Retinal pigment epithelial cell (primary cell): ENCODE results near the gene SGF29.

Experiments
- DNase-seq: peaks from one replicate; pipeline ENCODE4 v3.0.0-alpha.2; 2010; ENCODE audit warnings: low read depth
- H3K4me3 ChIP-seq: 2 replicates; pipeline ENCODE4 v1.5.1; 2011; ENCODE audit warnings: mild to moderate bottlenecking, low read length, control low read depth, moderate library complexity
- CTCF ChIP-seq: conservative IDR thresholded peaks from 2 replicates; pipeline ENCODE4 v1.5.1; 2011; ENCODE audit warnings: low read depth, low read length, control low read depth, inconsistent platforms

SGF29 gene

DNA sequence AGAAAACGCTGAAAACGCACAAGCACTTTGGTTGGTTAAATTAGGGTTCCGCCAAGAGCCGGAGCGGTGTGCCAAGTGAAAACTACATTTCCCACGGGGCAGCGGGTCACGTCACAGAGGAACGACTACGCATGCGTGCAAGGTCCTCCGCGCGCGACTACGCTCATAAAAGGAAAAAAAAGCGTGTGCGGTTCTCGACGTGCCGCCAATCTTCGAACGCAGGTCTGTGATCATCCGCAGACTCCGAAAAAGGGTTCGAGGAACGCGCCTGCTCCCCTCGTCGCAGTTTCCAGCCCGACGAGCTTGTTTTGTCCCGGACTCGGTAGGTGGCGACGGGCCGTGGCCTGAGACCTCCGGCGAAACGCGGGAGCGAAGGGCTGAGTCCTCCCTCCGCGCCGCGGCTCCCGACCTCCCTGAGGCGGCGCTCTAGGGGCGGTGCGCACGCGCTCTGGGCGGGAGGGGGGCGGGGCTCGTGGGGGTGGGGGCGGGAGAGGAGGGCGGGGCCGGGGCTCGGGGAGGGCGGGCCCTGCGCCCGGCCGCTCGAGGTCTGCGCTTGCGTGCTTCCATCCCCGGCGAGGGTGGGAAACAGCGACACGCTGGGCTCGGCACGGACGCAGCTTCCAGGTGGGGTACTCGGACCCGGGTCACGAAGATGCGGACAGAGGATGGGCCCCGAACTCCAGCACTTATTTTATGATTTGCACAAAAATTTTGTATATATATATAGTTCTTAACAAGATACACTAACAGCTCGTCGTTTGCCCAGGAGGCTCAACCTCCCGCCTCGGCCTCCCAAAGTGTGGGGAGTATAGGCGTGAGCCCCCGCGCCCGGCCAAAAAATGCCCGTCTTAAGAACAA lies at the start of gene SGF29:
Gene SGF29 (plus strand): TSS at position 145 of the 858 bp plus-strand sequence. CDS start 27,150 bp downstream, outside the sequence.
- peak within 1 kb of the TSS; percentile 70 for H3K4me3 ChIP-seq
- peak; percentile 16 for TF ChIP-seq CTCF
- peak; percentile 53 for DNase-seq

DNA sequence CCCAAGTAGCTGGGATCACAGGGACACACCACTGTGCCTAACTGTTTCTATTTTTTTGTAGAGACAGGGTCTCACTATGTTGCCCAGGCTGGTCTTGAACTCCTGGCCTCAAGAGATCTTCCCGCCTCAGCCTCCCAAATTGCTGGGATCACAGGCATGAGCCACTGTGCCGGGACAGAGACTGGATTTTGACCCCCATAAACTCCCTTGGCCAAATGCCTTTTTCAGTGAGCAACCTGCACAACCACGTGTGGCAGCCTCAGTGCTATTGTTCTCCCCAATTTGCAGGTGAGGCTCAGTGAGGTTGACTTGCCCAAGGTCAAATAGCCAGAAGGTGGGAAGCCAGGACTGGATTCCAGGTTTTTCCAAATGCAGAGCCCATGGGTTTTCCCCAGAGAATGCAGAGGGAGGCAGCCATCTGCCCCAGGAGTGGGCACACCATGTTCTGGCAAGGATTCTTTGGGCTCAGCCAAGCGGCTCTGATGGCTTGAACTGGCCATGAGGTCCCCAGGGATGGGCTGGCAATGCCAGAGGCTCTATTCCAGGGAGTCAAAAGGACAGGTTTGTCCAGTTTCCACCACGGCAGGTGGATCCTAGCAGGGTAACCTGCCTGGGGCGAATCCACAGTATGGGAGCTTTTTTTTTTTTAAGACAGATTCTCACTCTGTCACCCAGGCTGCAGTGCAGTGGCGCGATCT lies 48.9 kb upstream of the SGF29 start:
- DNase-seq = no peak
- H3K4me3 ChIP-seq = no peak overlapping the region
- TF ChIP-seq CTCF = no peak

DNA sequence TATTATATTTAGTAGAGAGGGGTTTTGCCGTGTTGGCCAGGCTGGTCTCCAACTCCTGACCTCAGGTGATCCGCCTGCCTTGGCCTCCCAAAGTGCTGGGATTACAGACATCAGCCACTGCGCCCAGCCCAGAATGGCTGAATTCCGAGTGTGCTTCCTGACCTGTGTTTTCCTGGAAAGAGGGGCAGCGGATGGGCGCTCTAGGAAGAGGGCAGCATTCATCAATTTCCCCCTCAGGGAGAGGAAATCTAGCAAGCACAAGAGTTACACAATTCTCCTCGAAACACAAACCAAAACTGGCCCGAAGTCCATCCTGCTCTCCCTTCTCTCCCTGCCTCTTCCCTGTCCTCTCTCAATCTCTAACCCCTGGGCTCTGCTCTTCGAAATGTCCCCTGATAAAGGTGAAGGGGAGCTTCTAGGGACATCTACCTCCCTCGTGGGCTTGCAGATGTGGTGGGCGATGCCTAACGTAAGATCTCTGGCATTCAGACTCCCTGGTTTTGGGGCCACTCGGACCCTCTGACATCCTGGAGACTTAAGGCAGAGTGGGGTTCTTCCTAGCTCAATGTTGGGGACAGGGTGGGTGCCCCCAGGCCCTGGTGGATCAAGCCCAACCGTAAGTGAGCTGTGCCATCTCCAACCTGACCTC lies 48.1 kb upstream of the SGF29 start:
- DNase-seq = no peak
- no peak overlapping the region for H3K4me3 ChIP-seq
- no peak for TF ChIP-seq CTCF

GRCh38 chr16:28511031-28511430 lies 42.7 kb upstream of the SGF29 start:
- no peak overlapping the region for H3K4me3 ChIP-seq
- no peak for DNase-seq
- TF ChIP-seq CTCF = no peak

DNA sequence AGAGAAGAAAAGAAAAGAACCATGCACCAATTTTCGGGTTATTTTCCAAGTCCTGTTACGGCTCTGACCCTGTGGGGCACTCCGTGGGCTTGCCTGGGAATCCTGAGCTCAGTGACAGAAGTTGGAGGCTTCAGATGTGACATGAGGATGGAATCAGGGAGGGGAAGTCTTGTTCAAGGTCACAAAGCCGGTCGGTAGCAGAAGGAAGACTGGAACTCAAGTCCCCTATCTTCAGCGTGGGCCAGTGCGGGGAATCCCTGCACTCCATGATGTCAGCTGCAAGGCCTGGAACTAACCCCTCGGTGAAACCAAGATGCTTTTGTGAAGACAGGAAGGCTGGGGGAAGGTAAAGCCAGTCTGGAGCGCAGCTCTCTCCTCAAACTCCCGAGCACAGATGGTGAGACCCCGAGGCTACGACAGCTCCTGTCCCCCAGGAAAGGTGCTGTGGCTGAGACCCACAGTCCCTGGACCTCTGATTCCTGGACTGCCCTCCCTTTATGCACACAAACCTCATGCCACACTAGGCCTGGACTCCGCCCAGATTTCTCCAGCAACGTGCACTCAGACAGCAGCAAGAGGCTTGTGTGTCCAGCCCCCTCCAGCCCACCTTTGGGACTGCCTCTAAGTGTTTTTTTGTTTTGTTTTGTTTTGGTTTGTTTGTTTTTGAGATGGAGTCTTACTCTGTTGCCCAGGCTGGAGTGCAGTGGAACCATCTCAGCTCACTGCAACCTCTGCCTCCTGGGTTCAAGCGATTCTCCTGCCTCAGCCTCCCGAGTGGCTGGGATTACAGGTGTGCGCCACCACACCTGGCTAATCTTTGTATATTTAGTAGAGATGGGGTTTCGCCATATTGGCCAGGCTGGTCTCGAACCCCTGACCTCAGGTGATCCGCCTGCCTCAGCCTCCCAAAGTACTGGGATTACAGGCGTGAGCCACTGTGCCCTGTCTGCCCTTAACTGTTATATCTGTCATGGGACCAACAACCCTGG lies 41.6 kb upstream of the SGF29 start:
- no peak overlapping the region for H3K4me3 ChIP-seq
- no peak for DNase-seq
- no peak for TF ChIP-seq CTCF

DNA sequence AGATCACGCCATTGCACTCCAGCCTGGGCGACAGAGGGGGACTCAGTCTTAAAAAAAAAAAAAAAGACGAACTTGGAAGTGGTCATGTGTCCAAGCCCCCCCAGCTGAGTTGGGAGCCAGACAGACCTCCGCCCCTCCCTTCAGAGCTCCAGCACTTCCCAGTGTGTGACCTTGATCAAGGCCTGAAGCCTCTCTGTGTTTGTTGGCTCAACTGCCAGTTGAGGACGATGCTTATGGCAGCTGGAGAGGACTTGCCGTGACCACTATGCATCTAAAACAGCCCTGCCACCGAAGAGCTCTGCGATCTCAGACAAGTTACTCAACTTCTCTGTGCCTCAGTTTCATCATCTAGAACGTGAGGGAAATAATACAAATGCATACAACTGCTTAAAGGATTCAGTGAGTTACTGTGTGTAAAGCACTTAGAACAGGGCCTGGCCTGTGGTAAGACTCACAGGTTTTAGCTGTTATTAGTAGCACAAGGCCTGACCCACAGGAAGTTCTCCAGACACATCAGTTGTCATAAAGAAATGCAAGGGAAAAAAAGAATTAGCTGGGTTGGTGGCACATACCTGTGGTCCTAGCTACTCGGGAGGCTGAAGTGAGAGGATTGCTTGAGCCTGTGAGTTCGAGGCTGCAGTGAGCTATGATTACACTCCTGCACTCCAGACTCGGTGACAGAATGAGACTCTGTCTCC lies 40.1 kb upstream of the SGF29 start:
- no peak overlapping the region for H3K4me3 ChIP-seq
- TF ChIP-seq CTCF = no peak
- no peak for DNase-seq
